Neural cell (in vitro differentiated cells): ENCODE measurements around the gene ENG.

ENCODE experiments used
- CTCF ChIP-seq: fragments of 450-650 bp; IDR thresholded peaks from 2 replicates; pipeline ENCODE4 v1.5.1; 2014; ENCODE audit warnings: antibody characterized with exemption, mild to moderate bottlenecking, moderate library complexity; ENCODE audit not compliant: poor library complexity, severe bottlenecking
- EZH2 ChIP-seq: fragments of 200-600, 300-800 bp; shearing (Covaris generic), sonication (generic); IDR thresholded peaks from 2 replicates; pipeline ENCODE4 v1.6.1; 2014; ENCODE audit warnings: antibody characterized with exemption, low read length, borderline replicate concordance, mild to moderate bottlenecking; ENCODE audit not compliant: insufficient read depth, poor library complexity, severe bottlenecking
- MXI1 ChIP-seq: fragments of 450-650 bp; conservative IDR thresholded peaks from 2 replicates; pipeline ENCODE4 v1.6.1; 2014; ENCODE audit warnings: antibody characterized with exemption, mild to moderate bottlenecking; ENCODE audit not compliant: poor library complexity, severe bottlenecking
- SMC3 ChIP-seq: fragments of 450-650 bp; conservative IDR thresholded peaks from 2 replicates; pipeline ENCODE4 v1.6.1; 2014; ENCODE audit warnings: antibody characterized with exemption, mild to moderate bottlenecking, moderate library complexity; ENCODE audit not compliant: poor library complexity

DNA sequence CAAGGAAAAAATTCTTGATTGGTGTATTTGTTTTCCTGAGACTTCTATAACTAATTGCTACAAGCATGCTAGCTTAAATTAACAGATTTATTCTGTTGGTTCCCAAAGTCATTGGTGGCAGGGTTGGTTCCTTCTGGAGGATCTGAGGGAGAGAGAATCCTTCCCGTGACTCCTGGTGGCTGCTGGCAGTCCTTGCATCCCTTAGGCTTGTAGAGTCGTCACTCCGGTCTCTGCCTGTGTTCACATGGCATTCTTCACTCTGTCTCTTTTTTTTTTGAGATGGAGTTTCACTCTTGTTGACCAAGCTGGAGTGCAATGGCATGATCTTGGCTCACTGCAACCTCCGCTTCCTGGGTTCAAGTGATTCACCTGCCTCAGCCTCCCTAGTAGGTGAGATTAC, 63.4 kb downstream of the ENG start:
- TF ChIP-seq CTCF (no peak), SMC3 (no peak), MXI1 (no peak), EZH2 (no peak)
